ENCODE measurements around the gene FAM131A. TPM values are rescaled to one million over a fixed set of nuclear protein-coding genes. Genes with fewer than 3 reads are reported as not detected.

Gene FAM131A
- total and polyA plus RNA-seq, 9 of the 15 experiments (the other 6 are each of a cell fraction or from before 2014, with no cell fraction given), result 0.48 to 11.1 (median 4.3) TPM

DNA sequence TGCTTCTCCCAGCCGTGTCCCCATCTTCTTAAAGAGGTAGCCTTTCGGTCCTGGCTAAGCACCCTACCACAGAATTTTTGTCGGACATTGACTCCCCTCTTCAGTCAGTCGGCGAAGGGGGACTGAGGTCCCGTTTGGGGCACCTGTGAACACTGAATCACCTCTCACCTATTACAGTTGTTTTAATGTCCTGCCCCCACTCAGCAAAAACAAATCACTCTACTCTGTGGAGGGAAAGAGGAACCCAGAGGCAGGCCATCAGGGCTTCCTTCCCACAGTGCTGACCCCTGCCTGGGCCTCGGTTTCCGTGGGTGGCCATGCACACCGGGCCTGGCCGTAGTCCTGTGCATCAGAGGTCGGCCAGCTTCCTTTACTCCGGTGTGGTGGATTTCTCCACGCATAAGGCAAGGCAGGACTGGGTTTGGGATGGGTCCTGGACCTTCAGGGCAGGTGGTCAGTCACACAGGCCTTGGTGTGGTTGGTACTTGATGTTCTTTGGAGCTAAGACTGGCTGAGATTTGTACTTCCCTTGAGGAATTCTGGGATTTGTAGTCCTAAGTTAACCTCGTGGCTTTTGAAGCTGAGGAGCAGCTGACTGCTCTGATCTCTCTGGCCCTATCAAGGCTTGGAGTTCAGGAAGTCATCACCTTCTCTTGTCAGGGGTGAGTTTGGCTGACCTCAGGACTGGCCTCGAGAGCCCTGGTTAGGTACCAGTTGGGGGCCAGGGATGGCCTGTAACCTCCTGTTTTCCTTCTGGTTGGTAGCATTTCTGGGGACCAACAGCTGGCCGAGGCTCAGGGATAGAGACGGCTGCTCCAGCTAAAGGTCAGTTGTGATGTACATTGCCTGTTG is 627 bp upstream of the FAM131A start (continued):
- TF ChIP-seq ZNF592 (IDR thresholded peaks at IDR 0.05), result 0 out of 2 replicates have a peak, but pooled peaks have one; percentile 6
- peak; percentile 33 for TF ChIP-seq GABPA (tag; conservative IDR thresholded peaks at IDR 0.05; ENCODE audit: low read depth)
- no peak for TF ChIP-seq ZNF41 (CRISPR knock-in tag; conservative IDR thresholded peaks at IDR 0.05)
- TF ChIP-seq XRCC5 (IDR thresholded peaks at IDR 0.05; ENCODE audit: low read depth, low read length), result peak; percentile 56; the same call in 1 of the 2 replicates
- no peak for TF ChIP-seq SMARCA4 (IDR thresholded peaks at IDR 0.05)
- TF ChIP-seq, protein P1, sequence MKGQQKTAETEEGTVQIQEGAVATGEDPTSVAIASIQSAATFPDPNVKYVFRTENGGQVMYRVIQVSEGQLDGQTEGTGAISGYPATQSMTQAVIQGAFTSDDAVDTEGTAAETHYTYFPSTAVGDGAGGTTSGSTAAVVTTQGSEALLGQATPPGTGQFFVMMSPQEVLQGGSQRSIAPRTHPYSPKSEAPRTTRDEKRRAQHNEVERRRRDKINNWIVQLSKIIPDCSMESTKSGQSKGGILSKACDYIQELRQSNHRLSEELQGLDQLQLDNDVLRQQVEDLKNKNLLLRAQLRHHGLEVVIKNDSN (CRISPR knock-in tag; IDR thresholded peaks at IDR 0.05), result no peak
- TF ChIP-seq MTF1 (CRISPR knock-in tag; IDR thresholded peaks at IDR 0.05; ENCODE audit: borderline replicate concordance), result no peak
- no peak for TF ChIP-seq FOXJ2 (tag; IDR thresholded peaks at IDR 0.05)
- TF ChIP-seq, protein P2, sequence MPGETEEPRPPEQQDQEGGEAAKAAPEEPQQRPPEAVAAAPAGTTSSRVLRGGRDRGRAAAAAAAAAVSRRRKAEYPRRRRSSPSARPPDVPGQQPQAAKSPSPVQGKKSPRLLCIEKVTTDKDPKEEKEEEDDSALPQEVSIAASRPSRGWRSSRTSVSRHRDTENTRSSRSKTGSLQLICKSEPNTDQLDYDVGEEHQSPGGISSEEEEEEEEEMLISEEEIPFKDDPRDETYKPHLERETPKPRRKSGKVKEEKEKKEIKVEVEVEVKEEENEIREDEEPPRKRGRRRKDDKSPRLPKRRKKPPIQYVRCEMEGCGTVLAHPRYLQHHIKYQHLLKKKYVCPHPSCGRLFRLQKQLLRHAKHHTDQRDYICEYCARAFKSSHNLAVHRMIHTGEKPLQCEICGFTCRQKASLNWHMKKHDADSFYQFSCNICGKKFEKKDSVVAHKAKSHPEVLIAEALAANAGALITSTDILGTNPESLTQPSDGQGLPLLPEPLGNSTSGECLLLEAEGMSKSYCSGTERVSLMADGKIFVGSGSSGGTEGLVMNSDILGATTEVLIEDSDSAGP (CRISPR knock-in tag; IDR thresholded peaks at IDR 0.05), result peak; percentile 53; the same call in 1 of the 2 replicates
- TF ChIP-seq CBX3 (IDR thresholded peaks at IDR 0.05; ENCODE audit: borderline replicate concordance in 1 of 2, low read length in 2 of 2), result no peak
- no peak for TF ChIP-seq NELFE (IDR thresholded peaks at IDR 0.05; ENCODE audit: insufficient read depth, insufficient read length)
- no peak for TF ChIP-seq ZNF354B (CRISPR knock-in tag; IDR thresholded peaks at IDR 0.05)
- no peak for TF ChIP-seq HNRNPUL1 (IDR thresholded peaks at IDR 0.05; ENCODE audit: low read length)
- no peak for TF ChIP-seq HLTF (IDR thresholded peaks at IDR 0.05)
- TF ChIP-seq CREB1 (IDR thresholded peaks at IDR 0.05), result no peak
- peak; percentile 42; the same call in 1 of the 2 replicates for TF ChIP-seq CREB1 (CRISPR knock-in tag; IDR thresholded peaks at IDR 0.05)
- no peak for TF ChIP-seq NR2C1 (IDR thresholded peaks at IDR 0.05)
- peak; percentile 44; the same call in 1 of the 2 replicates for TF ChIP-seq NR2C1 (tag; IDR thresholded peaks at IDR 0.05)
- no peak for TF ChIP-seq PRPF4 (IDR thresholded peaks at IDR 0.05; ENCODE audit: insufficient read depth, low read depth, low read length, poor library complexity, severe bottlenecking)
- no peak for TF ChIP-seq HIVEP1 (CRISPR knock-in tag; IDR thresholded peaks at IDR 0.05)
- no peak for TF ChIP-seq IFI16 (CRISPR knock-in tag; IDR thresholded peaks at IDR 0.05)
- TF ChIP-seq ZNF143 (CRISPR knock-in tag; IDR thresholded peaks at IDR 0.05), result peak; percentile 69
- TF ChIP-seq BRD9 (IDR thresholded peaks at IDR 0.05; ENCODE audit: low read depth, partially characterized antibody), result no peak
- TF ChIP-seq KDM5B (IDR thresholded peaks at IDR 0.05; ENCODE audit: insufficient replicate concordance, low read depth, low read length), result peak; percentile 18
